ENCODE results near the gene RHBDF2.

The RHBDF2 gene

DNA sequence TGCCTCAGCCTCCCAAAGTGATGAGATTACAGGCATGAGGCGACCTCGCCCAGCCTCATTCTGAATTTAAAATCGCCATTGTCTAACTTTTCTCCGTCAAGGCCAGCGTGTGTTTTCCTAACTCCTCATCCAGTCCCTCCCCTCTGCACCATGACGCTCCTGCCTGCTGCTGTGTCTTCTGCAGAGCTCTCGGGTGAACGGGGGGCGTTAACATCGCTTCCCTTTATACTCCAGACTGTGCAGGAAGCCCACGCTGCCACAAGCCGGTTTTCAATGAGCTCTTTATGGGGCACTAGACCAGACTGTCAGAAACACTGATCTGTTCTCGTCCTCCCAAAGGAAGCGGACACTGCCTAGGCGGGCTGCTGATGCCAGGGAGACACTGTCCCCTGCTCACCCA lies 20.6 kb downstream of the RHBDF2 start:
- no peak for DNase-seq (ENCODE audit: low read depth in 2 of 2)

- DNase-seq (ENCODE audit: low read depth in 2 of 2), result no peak
These were observed 21.6 kb downstream of the RHBDF2 start for GRCh38 chr17:76479515-76480060.

GRCh38 chr17:76478730-76479514 lies 22.3 kb downstream of the RHBDF2 start:
- DNase-seq (ENCODE audit: low read depth in 2 of 2), result no peak

DNA sequence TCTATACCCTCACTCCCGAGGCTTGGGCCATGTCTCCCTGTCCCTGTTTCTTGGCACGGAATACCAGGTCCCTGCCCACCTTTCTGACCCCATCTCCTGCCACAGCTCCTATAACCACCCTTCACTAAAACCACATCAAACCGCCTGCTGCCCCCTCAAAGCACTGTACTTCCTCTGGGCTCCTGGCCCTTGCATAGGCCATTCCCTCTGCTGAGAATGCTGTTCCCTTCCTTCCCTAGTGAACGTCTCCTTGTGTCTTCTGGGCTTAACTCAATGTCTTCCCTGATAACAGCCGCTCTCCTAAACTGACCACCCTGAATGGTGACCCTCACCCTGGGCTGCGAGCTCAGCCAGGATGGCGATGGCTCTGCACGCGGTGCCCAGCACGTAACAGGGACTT lies 23.1 kb downstream of the RHBDF2 start:
- DNase-seq (ENCODE audit: low read depth in 2 of 2), result no peak

DNA sequence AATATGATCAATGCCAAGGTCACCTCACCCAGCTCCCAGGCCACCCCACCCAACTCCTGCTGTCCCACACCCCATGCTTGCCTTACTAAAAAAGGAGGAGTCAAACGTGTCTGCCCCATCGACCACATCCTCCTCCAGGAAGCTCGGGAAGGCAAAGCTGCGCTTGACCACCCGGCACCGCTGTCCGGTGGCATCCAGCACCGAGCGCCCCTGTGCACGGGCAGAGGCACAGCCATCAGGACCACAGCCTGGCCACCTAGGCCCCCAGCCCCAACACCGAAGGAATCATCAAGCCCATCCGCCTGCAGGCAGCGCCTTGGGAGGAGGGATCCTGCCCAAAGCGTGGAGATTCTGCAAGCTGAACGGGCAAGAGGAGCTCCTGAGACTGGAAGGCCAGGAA lies 23.6 kb downstream of the RHBDF2 start:
- DNase-seq (ENCODE audit: low read depth in 2 of 2), result no peak

DNA sequence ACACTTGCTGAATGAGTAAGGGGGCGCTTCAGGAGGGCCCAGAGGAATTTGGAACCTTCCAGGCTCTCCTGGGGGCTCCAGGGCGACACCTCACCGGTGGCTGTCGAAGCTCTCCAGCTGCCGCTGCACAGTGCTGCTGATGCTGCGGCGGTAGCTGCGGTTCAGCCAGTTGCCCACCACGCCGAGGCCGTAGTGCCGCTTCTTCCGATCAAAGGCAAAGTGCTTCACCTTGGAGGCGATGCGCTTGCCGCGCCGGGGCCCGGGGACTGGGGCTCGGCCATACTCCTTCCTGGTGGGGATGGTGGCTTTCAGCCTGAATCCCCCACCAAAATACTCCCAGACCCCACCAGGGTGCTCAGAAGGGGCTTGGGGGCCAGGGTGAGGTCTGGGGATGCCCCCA lies 24.5 kb downstream of the RHBDF2 start:
- DNase-seq (ENCODE audit: low read depth in 2 of 2), result no peak

GRCh38 chr17:76475302-76475701 lies 25.9 kb downstream of the RHBDF2 start:
- no peak for DNase-seq (ENCODE audit: low read depth in 2 of 2)

DNA sequence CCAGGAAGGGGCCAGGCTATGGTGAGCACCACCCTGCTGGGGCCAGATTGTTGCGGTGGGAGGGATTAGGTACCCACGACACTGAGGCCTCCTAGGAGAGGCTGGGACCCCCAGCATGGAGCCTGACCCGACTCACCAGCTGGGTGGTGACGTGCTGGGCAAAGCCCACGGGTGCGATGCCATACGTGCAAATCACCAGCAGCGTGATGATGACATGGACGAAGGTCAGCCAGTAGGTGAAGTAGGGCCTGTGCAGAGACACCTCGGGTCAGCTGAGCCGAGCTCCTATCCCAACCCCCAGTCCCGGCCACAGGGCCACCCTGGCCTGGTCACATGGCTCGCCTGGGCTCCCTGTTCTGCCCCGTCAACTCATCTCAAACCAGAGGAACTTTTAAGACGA lies 26.3 kb downstream of the RHBDF2 start:
- no peak for DNase-seq (ENCODE audit: low read depth in 2 of 2)

- DNase-seq (ENCODE audit: low read depth in 2 of 2), result no peak
These were observed 27.0 kb downstream of the RHBDF2 start for GRCh38 chr17:76474238-76474637.

DNA sequence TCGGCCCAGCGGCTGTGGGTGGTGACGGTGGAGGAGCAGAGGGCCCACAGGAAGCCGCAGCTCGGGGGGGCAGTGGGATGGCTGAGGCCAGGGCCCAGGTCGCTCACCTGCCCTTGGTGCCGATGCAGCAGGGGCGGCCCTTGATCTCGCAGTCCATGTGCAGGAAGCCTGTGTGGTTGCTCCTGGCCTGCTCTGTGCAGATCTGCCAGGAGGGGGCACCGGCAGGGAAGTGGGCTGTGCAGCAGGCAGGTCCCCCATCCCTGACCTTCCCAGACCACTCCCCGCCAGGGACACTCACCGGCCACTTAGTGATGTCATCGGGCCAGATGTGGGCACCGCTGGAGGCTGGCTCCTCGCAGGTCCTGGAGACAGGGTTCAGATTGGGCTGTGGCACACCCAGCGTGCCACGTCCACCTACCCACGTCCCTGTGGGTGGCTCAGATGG lies 27.7 kb downstream of the RHBDF2 start:
- DNase-seq (ENCODE audit: low read depth in 2 of 2), result no peak

DNA sequence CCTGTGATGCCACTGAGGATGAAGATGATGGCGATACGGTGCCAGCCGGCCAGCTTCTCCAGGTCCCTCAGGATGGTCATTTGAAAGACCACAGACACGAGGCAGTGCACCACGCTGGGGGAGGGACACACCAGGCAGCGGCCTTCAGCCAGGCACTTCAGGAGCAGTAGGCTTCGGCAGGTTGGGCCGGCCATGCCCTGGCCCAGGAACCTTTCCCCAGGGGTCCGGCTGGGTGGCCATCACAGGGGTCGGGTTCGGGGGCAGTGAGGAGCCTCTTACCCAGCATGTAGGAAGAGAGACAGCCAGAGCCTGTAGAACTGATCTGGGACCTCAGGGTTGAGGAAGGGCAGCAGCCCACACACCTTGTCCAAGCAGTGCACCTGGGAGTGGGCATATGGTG lies 28.5 kb downstream of the RHBDF2 start:
- no peak for DNase-seq (ENCODE audit: low read depth in 2 of 2)

DNA sequence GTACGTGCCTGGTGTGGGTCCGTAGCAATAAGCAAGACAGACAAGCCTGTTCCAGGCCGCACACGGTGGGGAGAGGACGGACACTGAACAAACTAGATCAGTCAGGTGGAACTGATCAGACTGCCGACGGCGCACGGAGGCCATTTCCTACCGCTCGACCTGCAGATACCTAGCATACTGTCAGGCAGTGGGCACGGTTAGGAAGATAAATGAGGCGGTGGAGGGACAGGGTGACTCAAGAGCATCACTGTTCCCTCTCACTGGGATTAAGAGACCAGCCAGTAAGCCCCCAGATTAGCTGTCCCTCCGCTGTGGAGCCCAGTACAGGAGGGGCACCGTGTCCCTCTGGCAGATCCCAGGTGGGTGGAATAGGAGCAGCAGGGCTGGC lies 29.0 kb downstream of the RHBDF2 start:
- no peak for DNase-seq (ENCODE audit: low read depth in 2 of 2)

GRCh38 chr17:76471498-76472257 lies 29.5 kb downstream of the RHBDF2 start:
- DNase-seq (ENCODE audit: low read depth in 2 of 2), result no peak

DNA sequence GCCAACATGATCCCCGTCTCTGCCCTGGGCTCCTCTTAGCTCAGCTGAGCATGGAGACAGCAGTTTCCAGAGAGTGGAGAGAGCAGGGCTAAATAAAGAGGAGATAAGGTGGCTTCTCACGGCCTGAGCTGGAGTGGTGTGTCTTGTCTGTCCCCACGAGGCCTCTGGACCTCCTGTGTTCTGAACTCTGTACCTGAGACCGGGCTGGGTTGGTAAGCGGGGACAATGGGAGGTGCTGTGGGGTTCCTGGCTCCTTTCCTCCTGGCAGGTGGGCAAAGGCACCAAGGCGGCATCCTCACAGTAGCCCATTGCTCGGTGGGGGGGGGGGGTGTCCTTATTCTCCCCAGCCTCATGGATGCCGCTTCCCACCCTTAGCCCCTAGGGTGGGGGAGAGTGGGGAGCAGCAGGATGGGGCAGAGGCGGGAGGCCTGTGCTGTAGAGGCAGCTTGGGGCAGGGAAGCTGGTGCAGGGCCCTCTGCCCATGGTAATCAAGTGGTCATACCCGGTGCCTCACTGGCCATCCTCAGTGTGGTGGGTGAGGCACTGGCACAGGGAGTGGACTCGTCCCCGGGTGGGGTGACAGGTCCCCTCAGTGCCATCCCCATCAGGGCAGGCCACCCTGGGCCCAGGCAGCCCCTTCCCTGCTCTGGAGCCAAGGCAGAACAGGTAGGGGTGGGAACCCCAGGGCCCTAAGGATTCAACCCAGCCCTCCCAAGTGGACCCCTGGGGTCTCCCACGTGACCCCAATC lies 31.1 kb downstream of the RHBDF2 start:
- DNase-seq (ENCODE audit: low read depth in 2 of 2), result no peak

DNA sequence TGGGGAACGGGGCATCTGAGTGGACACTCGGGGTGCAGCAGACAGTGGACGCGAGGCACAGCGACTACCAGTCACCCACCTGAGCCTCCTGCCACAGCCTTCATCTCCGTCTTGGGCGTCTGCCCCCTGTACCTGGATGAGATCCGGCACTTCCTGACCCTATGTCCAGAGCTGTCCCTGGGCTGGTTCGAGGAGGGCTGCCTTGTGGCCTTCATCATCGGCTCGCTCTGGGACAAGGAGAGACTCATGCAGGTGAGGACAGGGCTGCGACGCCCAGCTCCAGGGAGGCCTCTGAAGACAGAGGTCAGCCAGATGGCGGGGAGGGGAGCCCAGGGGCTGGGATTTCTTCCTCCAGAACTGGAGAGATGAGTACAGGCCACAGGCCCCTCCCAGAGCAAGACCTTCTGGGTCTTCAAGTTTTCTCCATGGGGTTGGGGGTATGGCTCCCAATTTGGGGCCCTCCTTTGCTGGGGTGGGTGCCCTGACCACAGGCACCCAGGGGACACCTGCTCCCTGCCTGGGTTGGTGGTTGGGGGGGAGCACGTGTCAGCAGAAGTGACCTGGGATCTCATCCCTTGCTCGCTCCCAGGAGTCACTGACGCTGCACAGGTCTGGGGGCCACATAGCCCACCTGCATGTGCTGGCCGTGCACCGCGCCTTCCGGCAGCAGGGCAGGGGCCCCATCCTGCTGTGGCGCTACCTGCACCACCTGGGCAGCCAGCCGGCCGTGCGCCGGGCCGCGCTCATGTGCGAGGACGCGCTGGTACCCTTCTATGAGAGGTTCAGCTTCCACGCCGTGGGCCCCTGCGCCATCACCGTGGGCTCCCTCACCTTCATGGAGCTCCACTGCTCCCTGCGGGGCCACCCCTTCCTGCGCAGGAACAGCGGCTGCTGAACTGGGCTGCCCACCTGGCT lies 31.9 kb downstream of the RHBDF2 start:
- DNase-seq (ENCODE audit: low read depth in 2 of 2), result no peak

DNA sequence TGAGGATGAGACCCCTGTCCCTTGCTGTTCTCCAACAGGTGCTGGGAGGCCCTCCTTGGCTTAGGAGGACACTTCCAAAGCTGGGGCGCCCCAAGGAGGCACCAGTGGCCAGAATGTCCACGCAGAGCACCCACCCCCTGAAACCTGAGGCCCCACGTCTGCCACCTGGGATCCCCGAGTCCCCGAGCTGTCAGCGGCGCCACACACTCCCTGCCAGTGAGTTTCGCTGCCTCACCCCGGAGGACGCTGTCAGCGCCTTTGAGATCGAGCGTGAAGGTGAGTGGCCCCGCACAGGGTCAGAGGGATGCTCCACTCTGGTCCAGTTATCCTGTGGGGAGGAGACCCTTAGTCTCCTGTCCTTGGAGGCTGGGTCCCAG lies 32.6 kb downstream of the RHBDF2 start:
- DNase-seq (ENCODE audit: low read depth in 2 of 2), result no peak

DNA sequence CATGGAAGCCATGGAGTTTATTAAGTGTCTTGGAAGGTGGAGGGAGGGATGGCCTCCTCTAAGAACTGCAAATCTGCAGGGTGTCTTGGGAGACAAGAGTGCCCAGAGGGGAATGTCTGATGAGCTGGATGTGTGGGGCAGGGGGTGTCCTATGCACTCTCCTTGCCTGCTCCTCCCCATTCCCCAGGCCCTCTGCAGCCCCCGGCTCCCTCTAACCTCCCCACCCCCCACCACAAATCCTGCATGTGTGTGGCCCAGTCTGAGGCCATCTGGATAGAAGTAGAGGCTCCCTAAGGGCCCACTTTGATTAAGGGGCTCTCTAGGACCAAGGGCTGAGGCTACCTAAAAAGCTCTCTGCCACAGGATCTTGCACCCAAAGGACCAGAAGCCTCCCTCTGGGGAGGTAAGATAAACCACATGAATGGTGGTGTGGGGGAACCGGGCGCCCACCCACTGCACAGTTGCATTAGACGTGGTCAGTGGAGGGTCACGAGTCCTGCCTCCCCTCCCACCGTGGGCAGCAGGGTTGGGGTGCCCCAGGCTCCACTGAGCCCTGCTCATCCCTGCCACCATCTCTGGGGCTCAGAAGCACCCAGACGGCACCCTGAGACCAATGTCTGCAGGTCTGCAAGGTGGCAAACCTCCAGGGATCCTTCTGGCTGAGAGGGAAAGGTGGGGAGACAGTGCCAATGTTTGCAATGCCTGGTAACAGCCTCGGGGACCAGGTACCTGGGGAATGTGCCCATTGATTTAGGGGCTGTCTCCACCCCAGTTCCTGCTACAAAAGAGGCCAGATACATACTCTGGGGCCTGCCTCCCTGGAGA lies 33.2 kb downstream of the RHBDF2 start:
- DNase-seq (ENCODE audit: low read depth in 2 of 2), result no peak

DNA sequence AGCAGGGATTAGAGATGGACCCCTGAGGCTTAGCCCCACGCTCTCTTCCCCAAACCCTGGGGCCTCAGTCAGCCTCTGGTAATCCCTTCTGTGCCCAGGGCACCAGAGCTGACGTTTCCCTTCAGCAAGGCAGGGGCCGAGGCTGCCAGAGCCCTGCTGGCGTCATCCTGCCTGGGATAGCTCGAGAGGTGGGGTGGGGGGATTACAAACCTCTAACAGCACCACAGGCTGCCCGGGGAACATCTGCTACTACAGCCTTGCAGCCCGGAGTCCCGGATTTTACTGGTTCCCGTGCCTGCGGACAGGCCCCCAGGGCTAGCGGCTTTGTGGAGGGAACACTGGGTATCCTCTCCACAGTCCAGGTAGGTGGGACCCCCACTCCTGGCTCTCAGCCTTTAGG lies 33.9 kb downstream of the RHBDF2 start, which contains the start of gene AANAT:
Gene AANAT, plus strand, starts transcription at position 238 of the 400 bp plus-strand sequence. CDS start 1,144 bp downstream, outside the sequence.
- no peak for DNase-seq (ENCODE audit: low read depth in 2 of 2)

- no peak for DNase-seq (ENCODE audit: low read depth in 2 of 2)
These were observed 34.5 kb downstream of the RHBDF2 start for GRCh38 chr17:76466775-76467130.

DNA sequence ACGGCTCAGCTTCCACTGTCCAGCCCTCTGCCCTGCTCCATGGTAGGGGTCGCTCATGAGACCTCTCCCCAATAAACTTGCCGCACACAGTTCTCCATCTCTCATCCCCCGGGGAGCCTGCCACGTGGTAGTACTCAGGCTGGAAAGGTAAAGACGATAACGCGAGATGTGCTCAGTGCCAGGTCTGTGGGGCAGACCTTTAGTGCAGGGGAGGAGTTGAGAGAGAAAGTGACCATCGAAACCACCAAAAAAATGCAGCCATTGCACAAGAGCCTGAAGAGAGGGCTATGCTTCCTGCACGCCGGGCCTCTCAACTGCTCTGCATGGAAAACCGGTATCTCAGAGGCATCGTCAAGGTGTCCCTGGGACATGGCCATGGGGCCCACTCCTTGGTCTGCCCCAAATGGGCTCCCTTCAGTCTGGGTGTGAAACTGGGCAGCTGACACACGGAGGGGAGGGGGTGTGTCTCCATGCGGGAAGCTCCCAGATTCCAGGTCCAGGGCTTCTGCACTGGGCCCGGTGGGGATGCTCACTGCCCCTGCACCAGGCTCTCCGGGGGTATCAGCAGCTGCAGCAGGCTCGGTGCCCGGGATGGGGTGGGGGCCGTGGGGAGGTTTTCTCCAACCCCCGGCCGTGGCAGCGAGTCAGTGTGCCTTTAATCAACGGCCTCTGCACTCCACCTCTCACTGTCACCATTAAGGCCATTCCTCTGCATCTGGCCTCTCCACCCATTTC lies 38.5 kb downstream of the RHBDF2 start:
- no peak for DNase-seq (ENCODE audit: low read depth in 2 of 2)
